GM21786 (cell line): ENCODE measurements around the gene RIMOC1.
A peak's percentile ranks its signal among the peaks of the same experiment; 100 is the strongest.
"Not testable (repeated sequence)": the region's sequence is repeated elsewhere in the genome, so short reads cannot be mapped to it uniquely, and the experiment has no call there.

Experiments used
- ATAC-seq: cut with Tn5 transposase; IDR thresholded peaks from one replicate; pipeline ENCODE4 v1.9.1; 2021; ENCODE audit not compliant: unreplicated experiment

The RIMOC1 gene

DNA sequence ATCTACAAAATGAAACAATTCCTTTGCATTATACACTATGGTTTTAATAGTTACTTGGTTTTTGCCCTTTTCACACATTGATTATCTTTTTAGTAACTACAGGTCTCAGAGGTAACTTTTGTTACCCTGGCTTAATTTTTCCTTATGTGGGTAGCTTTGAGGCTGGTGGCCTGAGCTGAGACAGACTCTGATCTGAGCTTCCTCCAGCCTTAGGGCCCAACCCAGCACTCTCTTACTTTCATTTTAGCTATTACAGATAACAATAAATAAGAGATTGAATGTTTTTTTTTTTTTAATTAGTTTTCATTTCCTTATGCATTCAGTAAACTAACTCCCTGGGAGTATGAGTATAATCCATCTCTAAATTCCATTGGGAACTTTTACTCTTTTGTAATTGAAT is 18.9 kb upstream of the RIMOC1 start:
- no peak for ATAC-seq

DNA sequence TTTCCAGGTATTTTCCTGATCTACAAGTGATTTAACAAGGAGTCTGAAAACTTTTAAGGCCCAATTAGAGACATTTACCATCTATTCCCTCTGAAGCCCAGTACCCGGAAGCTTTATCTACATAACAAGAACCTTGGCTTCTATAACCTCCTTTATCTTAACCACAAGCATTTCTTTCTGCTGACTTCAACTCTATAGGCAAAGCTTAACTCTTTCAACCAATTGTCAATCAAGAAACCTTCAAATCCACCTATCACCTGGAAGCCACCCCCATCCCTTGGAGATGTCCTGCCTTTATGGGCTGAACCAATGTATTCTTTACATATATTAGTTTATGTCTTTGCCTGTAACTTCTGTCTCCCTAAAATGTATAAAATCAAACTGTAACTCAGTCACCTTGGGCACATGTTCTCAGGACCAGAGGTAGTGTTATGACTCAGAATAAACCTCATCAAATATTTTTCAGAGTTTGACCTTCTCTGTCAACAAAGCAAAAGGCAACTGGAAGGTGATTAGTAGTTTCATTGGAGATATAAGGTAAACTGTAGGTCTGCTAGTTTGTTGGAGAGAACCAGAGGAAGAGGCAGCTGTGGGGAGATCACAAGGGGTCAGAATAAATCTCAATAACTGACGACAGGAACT is 13.0 kb upstream of the RIMOC1 start:
- peak; percentile 45 for ATAC-seq

DNA sequence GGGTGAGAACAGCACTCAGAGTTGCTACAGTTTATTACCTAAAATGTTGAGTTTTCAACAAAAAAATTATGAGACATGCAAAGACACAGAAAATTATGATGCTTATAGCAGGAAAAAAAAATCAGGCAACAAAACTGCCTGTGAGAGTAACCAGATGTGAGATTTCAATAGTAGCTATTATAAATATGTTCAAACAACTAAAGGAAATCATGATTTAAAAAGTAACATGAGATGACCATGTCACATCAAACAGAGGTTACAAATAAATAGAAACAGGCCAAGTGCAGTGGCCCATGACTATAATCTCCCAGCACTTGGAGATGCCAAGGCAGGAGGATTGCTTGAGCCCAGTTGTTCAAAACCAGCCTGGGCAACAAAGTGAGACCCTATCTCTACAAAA is 12.1 kb upstream of the RIMOC1 start:
- no peak for ATAC-seq

DNA sequence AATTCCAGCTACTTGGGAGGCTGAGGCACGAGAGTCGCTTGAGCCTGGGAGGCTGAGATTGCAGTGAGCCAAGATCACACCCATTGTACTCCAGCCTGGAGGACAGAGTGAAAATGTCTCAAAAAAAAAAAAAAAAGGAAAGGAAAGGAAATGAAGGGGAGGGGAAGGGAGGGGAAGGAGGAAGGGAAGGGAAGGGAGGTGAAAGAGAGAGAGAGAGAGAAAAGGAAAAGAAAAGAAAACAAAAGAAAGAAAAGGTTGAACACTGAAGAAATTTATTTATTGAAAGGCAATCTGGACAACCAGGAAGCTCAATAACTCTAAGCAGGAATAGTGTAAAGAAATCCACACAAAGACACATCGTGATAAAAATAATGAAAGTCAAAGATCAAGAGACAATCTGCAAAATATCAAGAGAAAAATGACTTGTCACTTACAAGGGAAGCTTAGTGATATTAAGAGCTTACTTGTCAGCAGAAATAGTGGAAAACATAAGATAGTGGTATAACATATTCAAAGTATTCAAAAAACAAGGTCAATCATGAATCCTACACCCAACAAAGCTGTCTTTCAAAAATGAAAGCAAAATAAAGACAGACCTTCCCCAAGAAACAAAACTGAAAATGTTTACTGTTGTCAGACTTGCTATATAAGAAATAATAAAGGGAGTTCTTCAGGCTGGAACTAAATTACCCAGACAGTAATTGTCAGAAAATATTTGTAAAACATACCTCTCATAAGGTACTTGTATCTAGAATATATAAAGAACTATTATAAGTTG is 10.9 kb upstream of the RIMOC1 start:
- ATAC-seq: peak; percentile 66

DNA sequence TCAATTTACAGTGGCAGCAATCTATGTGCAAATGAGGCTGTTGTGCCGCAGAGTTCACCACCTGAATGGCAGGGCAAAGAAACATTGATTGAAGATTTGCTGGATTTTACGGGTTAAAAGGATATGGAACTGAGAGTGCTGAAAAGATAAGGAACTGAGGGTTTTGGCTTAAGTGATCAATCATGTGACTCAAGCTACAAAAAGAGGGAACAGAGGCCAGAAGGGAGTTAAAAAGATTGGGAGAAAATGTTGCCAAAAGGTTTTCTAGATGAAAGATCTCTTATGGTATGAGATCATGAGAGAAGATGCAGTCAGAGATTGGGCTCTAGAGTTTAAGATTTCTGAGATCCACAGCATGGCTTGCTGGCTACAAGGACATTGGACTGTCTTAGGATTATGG is 7.9 kb upstream of the RIMOC1 start:
- no peak for ATAC-seq

DNA sequence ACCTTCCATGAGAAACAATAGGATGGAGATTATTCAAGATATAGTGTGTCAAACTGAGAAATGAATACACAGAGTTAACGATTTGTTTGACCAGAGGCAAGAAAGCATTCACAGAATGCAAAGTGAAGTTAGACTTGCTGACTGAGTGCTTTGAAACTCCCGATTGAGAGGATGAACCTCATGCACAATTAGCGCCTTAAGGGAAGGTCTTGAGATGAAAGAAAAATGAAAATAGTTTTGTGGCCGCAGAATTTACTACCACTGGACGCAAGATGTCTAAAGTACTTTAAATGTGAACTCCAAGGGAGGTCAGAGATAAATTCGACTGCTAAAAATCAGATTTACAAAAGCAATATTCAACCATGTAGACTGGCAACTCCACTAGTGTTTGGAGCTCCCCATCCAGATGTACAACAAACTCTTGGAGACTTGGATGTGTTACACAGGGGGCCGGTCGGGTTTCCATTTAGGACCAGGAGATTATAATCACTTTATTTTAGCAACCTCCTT is 707 bp upstream of the RIMOC1 start:
- no peak for ATAC-seq

DNA sequence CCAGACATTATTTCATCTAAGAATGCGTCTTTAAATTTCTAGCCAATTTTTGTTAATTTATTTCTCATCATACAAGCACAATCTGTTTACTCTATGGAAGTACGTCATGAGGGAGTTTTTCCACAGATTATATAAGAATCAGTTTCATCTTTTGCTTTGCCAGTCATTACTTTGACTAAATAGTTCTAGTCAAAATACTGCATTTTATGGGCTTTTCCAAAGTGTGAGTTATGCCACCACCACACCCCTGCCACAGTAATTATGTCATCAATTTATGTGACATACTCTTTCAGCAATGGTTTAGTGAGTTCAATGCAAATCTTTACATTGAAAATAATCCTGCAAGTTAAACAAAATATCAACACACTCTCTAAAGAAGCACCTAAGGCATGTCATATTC is 2.0 kb downstream of the RIMOC1 start:
- no peak for ATAC-seq

DNA sequence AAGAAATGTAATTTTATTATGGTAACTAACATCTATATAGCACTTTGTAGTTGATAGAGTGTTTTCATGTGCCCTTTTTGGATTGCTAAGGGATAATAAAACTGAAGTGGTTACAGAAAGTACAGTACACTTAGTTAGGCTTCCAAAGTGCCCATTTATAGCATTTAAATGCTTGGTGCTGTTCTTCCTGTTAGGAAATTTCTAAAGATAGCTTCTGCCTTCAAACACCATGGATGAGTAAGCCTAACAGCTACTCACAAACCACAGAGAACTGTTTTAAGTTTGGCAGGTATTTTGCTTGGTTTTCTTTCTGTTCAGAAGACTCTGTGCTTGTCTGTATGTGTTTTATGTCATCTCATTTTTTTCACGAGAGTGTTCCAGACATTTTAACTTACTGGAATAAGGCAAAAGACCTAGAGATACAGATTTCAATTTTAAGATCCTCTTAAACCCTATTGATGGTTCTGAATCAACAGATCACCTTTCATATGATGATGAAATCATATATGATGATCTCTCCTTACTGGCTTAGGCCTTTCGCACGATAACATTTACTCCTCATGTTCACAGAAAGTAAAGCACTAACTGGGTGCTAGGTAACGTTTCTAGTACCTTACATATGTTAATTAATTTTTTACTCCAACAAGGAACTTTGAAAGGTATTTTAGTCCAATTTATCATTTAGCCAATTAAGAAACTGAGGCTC is 4.4 kb downstream of the RIMOC1 start:
- no peak for ATAC-seq

DNA sequence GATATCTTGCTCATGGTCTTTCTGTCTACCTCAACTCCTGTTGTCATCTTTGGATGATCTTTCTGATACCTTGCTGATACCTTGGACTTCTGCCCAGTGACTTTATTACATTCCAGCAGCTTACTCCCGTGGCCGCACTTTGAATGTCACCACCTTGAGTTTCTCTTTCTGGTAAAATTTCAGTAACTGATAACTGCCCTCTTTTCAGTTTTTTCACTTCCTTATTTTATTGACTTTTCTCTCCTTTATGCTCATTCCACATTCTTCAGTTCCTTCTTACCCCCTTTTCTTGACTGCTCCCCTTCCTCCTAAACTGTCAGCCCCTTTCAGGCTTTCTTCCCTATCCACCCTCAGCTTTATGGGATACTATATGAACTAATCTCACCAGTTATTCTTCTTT is 14.0 kb downstream of the RIMOC1 start:
- peak; percentile 75 for ATAC-seq

DNA sequence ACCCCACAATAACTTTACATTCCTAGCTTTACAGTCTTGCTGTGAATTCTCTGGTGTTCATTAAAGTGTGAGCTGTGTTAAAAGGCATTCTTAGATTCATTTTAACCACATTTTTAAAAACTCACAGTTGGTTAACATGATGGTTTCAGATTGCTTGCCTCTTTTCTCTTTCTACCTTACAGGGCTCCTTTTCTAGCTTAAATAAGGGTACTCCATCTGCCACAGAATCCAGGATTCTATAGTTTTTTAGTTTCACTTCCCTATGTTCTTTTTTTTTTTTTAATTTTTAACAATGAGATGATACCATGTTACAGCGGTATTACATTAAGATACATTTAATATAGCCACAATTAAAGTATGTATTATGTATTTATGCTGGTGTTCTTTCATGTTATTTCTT is 17.0 kb downstream of the RIMOC1 start:
- no peak for ATAC-seq

DNA sequence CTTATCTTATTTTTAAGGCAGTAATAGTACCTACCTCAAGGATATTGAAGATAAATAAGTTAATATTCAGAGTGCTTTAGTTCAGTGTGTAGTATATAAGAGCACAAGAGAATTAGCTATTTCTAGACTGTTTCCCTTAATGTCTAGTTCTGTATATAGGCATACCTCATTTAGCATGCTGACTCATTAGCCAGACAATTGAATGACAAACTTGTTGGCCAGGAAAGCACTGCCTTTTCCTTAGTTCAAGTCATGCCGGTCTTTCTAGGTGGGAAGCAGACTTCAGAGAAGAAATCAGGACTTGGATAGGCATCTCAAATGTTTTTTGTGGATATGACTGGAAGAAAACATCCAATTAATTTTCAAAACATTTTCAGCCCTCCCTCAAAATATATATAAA is 17.7 kb downstream of the RIMOC1 start:
- ATAC-seq: no peak

DNA sequence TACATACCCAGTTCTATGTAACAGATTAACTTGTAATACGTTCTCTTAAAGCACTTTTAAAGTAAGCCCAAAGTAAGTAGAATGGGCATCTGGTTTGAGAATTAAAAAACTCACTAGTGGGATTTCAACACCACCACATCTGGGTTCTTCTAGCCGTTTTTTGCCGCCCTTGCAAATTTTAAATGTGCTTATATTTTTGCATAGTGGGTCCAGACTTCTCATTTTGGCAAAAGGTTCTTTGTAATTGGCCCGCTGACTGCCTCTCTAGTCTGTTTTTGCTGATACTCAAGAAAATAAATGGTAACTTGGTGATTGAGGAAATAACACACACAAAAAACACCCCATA is 20.4 kb downstream of the RIMOC1 start:
- ATAC-seq: no peak

DNA sequence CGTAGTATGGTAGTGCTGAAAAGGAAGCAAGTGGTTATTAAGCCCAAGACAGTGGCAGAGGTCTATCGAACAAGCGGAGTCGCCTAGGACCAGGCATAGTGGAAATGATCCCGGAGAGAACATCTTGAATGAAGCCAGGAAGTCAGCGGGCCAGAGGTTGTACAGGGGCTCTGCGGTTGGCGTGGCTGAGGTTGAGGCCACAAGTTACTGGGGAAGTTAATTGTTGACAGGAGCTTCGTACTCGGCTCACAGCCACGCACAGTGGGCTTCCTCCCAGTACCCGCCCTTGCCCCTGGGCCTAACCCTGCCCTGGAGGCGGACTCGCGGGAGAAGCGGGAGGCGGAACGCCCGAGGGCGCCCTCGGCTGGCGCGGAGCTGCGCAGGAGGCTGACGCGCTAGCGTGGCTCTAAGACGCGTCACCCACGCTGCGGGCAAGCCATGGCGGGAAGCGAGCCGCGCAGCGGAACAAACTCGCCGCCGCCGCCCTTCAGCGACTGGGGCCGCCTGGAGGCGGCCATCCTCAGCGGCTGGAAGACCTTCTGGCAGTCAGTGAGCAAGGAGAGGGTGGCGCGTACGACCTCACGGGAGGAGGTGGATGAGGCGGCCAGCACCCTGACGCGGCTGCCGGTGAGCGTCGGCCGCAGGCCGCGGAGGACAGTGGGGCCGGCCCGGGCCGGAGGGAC is 20.9 kb downstream of the RIMOC1 start, which contains the start of gene FBXO4:
Gene FBXO4 (plus strand): TSS at position 410 of the 683 bp plus-strand sequence. CDS start 29 bp downstream, at position 439.
- ATAC-seq: peak; percentile 89

DNA sequence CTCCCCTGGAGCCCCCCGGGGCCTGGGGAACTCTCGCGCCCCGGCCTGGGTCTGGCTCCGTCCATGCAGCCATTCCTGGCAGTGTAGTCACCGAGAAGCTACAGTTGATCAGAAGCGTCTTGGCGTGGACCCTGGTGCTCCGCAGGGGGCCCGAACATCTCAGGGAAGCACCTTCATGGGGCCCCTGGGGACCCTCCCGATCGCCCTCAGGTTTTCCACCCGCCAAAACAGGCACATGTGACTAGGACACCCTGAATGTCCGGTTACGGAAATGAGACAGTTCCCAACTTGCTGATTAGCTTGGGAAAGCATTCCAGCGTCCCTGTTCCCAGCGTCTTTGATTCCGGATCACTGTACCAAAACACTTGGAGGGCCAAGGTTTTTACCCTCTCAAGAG is 21.4 kb downstream of the RIMOC1 start:
- no peak for ATAC-seq

DNA sequence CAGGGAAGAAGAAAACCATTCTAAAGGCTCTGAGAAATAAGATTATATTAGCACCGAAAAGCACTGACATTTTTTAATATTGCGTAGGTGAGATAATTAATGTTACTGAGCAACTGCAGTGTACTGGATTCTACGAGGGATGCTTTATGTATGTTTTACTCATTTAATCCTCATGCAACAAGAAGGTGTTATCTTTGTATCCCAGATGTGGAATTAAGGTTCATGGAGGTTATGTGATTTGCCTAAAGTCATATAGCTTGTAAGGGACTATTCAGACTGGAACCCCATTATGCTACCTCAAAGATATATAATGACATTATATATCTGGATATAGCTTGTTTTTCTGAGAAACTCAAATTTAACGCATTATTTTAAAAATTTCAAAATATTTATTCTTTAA is 23.5 kb downstream of the RIMOC1 start:
- ATAC-seq: no peak

DNA sequence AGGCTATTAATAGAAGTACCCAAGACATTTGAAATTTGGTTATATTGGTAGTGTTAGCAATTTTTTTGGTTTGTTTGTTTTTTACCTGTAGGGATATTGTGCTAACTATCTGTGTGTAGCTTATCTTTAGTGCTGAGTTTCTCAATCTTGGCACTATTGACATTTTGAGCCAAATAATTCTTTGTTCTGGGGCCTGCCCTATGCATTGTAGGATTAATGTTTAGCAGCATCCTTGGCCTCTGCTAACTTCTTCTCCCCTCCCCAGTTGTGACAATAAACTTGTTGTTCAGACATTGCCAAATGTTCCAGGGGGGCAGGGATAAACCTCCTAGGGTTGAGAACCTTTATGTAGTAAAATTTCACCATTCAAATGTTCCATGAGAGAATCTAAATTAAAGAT is 24.9 kb downstream of the RIMOC1 start:
- no peak for ATAC-seq

DNA sequence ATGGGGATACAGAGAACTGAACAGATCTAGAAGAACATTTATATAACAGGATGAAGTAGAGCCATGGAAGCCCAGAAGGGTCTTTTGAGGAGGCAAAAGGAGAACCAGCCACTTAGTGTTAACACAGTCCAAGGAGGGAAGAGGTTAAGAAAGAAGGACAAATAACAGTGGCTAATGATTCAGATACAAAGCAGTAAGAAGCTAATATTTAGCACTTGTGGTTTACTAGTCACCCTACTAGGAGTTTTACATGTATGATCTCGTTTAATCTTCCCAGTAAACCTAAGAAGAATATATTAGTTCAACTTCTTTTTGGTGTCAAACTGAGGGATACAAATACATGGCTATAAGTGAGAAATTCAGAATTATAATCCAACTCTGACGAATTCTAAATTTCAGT is 28.6 kb downstream of the RIMOC1 start:
- no peak for ATAC-seq

DNA sequence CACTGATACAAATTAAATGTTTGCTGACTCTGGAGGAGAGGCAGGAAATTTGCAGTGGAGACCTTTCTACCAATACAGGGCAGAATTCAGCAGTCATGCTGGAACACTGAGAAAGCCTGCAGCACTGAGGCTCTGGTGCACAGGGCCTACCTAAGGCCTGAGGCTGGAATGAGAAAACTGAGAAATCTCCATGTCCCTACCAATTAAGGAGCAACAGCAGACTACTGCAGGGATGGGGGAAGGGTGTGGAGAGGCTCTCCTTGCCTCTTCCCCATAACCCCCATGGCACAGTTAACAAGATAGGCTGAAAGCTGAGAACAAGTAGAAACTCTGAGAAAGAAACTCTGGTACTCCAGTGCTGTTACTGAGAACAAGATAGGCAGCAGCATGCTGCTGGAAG is 31.4 kb downstream of the RIMOC1 start:
- no peak for ATAC-seq

DNA sequence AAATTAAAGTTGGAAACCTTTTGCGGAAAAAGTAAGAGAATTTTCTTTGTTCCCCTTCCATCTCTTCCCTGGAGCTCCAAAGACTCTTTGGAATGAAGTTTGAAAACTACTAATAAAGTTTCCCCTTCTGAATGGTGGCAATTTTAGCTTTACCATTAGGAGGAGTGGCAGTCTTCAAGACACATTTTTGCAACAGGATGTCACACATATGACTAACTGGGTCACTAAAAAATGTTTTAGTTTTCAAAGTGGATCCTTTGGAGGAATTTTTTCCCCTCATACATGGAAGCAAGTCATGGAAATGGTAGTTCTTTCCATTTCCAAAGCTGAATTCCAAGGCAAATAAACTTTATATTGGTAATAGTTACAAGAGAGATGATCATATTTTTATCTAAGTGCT is 36.5 kb downstream of the RIMOC1 start:
- no peak for ATAC-seq

DNA sequence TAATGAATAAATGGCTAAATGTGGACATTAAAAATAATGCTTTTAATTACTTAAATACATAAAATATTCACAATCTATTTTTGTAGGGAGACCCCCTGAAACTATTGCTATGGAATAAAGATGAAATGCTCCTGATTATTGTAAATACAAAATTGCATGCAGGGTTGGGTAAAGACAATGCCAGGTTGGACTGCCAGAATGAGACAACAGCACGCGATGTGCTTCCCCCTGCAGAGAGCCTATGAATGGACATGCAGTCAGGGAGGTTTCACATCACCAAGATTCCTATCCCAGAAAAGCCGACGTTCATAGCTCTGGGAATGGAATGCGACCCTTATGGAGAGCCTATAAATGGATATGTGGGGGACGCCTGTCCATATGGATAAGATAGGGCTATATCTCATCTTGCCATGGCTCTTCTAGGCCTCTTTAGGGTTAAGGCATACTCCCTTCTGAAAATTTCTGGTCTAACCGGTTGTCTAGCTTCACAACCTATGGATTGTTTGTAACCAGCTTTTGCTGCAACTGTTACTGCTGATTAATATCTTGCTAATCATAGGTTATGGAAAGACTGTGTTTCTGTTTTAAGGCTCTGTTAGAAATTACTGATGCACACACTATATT is 41.3 kb downstream of the RIMOC1 start:
- ATAC-seq: not testable (repeated sequence)

DNA sequence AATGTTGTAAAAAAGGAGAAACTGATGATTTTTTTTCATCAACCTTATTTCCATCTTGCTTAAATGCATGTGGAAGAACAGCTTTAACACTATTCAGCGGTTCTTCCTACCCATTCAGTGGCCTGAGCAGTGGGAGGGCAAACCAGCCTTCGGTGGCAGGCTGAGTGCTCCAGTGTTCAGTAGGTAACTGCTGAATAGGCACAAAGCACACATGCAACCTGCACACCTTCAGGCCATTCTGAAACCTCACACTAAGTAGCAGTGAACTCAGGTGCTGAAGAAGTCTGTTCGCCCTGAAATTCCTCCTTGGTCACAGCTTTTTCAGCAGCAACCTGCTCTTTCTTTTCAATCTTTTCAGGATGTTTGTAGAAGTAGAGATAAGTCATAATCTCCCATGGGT is 47.1 kb downstream of the RIMOC1 start:
- no peak for ATAC-seq
